GM23338 (cell line): ENCODE data around the gene ASPHD2. TPM values are rescaled to one million over a fixed set of nuclear protein-coding genes. Genes with fewer than 3 reads are reported as not detected.

ENCODE experiments used
- ATAC-seq: fragments of 200-7000 bp; cut with Tn5 transposase; 3 replicates; pipeline ENCODE4 v1.9.1; 2020
- DNase-seq: peaks from one replicate; pipeline ENCODE4 v3.0.0-alpha.2; 2015; ENCODE audit warnings: low spot score
- H2AFZ ChIP-seq: fragments of 200-600 bp; sonication (generic); 2 replicates; pipeline ENCODE4 v1.8.0; 2016; ENCODE audit warnings: antibody characterized with exemption, mild to moderate bottlenecking, moderate library complexity
- H3F3A ChIP-seq: fragments of 200-600 bp; sonication (generic); replicated peaks from 2 replicates; pipeline ENCODE4 v1.8.0; 2017; ENCODE audit warnings: antibody characterized with exemption, mixed run types, low read depth
- H3K27ac ChIP-seq: fragments of 200-600 bp; sonication (generic); 2 replicates; pipeline ENCODE4 v1.6.1; 2016; ENCODE audit warnings: low read depth
- H3K27me3 ChIP-seq: fragments of 200-600 bp; sonication (generic); 2 replicates; pipeline ENCODE4 v1.8.0; 2016; ENCODE audit warnings: mild to moderate bottlenecking, mixed run types, moderate library complexity; ENCODE audit not compliant: insufficient read depth
- H3K36me3 ChIP-seq: fragments of 200-600 bp; sonication (generic); 2 replicates; pipeline ENCODE4 v1.8.0; 2016; ENCODE audit warnings: mild to moderate bottlenecking; ENCODE audit not compliant: insufficient read depth
- H3K4me1 ChIP-seq: fragments of 200-600 bp; sonication (generic); 2 replicates; pipeline ENCODE4 v1.8.0; 2016; ENCODE audit warnings: mild to moderate bottlenecking, moderate library complexity; ENCODE audit not compliant: insufficient read depth
- H3K4me2 ChIP-seq: fragments of 200-600 bp; sonication (generic); 2 replicates; pipeline ENCODE4 v1.7.1; 2017; ENCODE audit warnings: mixed run types
- H3K4me3 ChIP-seq: fragments of 200-600 bp; sonication (generic); 2 replicates; pipeline ENCODE4 v1.6.1; 2016; ENCODE audit warnings: mixed run types
- H3K79me2 ChIP-seq: fragments of 200-600 bp; sonication (generic); replicated peaks from 2 replicates; pipeline ENCODE4 v1.8.0; 2017; ENCODE audit warnings: mild to moderate bottlenecking; ENCODE audit not compliant: insufficient read depth
- H3K9me2 ChIP-seq: fragments of 200-600 bp; sonication (generic); 2 replicates; pipeline ENCODE4 v1.8.0; 2017; ENCODE audit not compliant: insufficient read depth
- H4K20me1 ChIP-seq: fragments of 200-600 bp; sonication (generic); replicated peaks from 2 replicates; pipeline ENCODE4 v1.8.0; 2017; ENCODE audit warnings: mild to moderate bottlenecking; ENCODE audit not compliant: insufficient read depth
- H3K27ac Mint-ChIP-seq: 2 replicates; pipeline ENCODE4 v1.8.0; 2020; ENCODE audit warnings: inconsistent platforms, mild to moderate bottlenecking, moderate library complexity, mixed read lengths
- H3K27me3 Mint-ChIP-seq: 3 replicates; pipeline ENCODE4 v1.8.0; 2022; ENCODE audit warnings: low read depth, mild to moderate bottlenecking, moderate library complexity, mixed read lengths, inconsistent platforms; ENCODE audit not compliant: insufficient read depth, poor library complexity
- H3K36me3 Mint-ChIP-seq: 3 replicates; pipeline ENCODE4 v1.8.0; 2021; ENCODE audit warnings: low read depth, mild to moderate bottlenecking, inconsistent platforms, moderate library complexity, mixed read lengths
- H3K4me1 Mint-ChIP-seq: 3 replicates; pipeline ENCODE4 v1.8.0; 2020; ENCODE audit warnings: mild to moderate bottlenecking, inconsistent platforms, mixed read lengths
- H3K4me3 Mint-ChIP-seq: 3 replicates; pipeline ENCODE4 v1.8.0; 2021; ENCODE audit warnings: moderate library complexity, mild to moderate bottlenecking, inconsistent platforms, mixed read lengths
- H3K9me3 Mint-ChIP-seq: 3 replicates; pipeline ENCODE4 v1.8.0; 2020; ENCODE audit warnings: moderate library complexity, mild to moderate bottlenecking, inconsistent platforms, mixed read lengths
- CREB1 ChIP-seq: fragments of 250-450 bp; sonication (Bioruptor Pico); IDR thresholded peaks from 2 replicates; pipeline ENCODE4 v1.5.0; 2020; ENCODE audit warnings: low read depth, mild to moderate bottlenecking, moderate library complexity
- EZH2 ChIP-seq: fragments of 200-600 bp; sonication (generic); IDR thresholded peaks from one replicate; pipeline ENCODE4 v1.8.0; 2017; ENCODE audit warnings: antibody characterized with exemption, mild to moderate bottlenecking, low read depth; ENCODE audit not compliant: unreplicated experiment
- EZH2phosphoT487 ChIP-seq: fragments of 200-600 bp; sonication (generic); IDR thresholded peaks from one replicate; pipeline ENCODE4 v1.8.1; 2018; ENCODE audit warnings: antibody characterized with exemption; ENCODE audit not compliant: unreplicated experiment
- JUNB ChIP-seq: IDR thresholded peaks from one replicate; pipeline ENCODE4 v1.6.1; 2016; ENCODE audit warnings: antibody characterized with exemption; ENCODE audit not compliant: unreplicated experiment
- NANOG ChIP-seq: IDR thresholded peaks from 2 replicates; pipeline ENCODE4 v1.6.1; 2016; ENCODE audit warnings: antibody characterized with exemption, borderline replicate concordance
- POLR2AphosphoS5 ChIP-seq: IDR thresholded peaks from 2 replicates; pipeline ENCODE4 v1.6.1; 2016; ENCODE audit warnings: antibody characterized with exemption, low read depth
- polyA plus RNA-seq: library from polyadenylated mRNA; unstranded; fragments of >200 nt; fragmentation: Nextera tagmentation; extraction: Ambion mirVana; gene quantifications from 2 replicates; pipeline ENCODE4 v1.2.1, GENCODE V29; 2016
- total RNA-seq: library from RNA; depleted of rRNA; stranded (reverse); fragments of >200 nt; shearing (Covaris generic); gene quantifications from 2 replicates; pipeline ENCODE4 v1.2.3, GENCODE V29; 2014
- TF ChIP-seq, protein P1 (sequence below), 2 experiments: fragments of 200-600 bp in 1 of 2; sonication (generic) in 1 of 2; conservative IDR thresholded peaks; 2 replicates each; pipeline versions ENCODE4 v1.5.1 to v1.6.1; 2016 to 2017; ENCODE audit warnings: antibody characterized with exemption in 2 of 2, low read depth in 2 of 2, mild to moderate bottlenecking in 2 of 2, moderate library complexity in 1 of 2
- TF ChIP-seq, protein P2 (sequence below): IDR thresholded peaks from 2 replicates; pipeline ENCODE4 v1.6.1; 2016; ENCODE audit warnings: antibody characterized with exemption
- TF ChIP-seq, protein P3 (sequence below): IDR thresholded peaks from one replicate; pipeline ENCODE4 v1.6.1; 2018; ENCODE audit warnings: antibody characterized with exemption; ENCODE audit not compliant: unreplicated experiment

ASPHD2 gene
- total and polyA plus RNA-seq, 2 experiments from 2014 or later = 6.0 to 9.3 TPM

DNA sequence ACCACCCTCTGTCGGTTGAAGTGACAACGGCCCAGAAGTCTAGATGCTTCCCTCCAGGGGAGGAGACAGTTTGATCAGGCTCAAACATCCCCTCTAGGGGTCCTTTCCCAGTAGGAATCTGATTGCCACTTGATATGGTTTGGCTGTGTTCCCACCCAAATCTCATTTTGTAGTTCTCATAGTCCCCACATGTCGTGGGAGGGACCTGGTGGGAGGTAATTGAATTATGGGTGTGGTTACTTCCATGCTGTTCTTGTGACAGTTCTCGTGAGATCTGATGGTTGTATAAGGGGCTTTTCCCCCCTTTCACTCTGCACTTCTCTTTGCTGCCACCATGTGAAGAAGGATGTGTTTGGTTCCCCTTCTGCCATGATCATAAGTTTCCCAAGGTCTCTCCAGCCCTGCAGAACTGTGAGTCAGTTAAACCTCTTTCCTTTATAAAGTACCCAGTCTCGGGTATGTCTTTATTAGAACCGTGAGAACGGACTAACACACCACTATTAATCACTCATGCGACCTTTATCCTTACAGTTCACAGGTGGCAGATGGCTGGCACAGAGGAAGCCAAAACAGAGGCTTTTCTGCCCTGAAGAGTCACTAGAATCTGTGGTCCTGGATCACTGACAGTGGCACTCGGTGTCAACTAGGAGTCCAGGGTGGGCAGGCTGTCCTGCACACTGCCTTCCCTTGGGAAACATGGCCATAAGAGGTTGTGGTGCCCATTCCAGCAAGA lies 21.6 kb downstream of the ASPHD2 start:
- Mint-ChIP-seq H3K4me1 (0 out of 3 replicates have a peak, but pooled peaks cover 2% of the 10 kb centered on the region), H3K9me3 (no peaks in the 10 kb centered on the region), H3K36me3 (peaks cover 25% of the 10 kb centered on the region), H3K27me3 (peaks cover 11% of the 10 kb centered on the region), H3K27ac (no peak overlapping the region), H3K4me3 (no peak overlapping the region)
- DNase-seq (no peak), ATAC-seq (no peak)
- H2AFZ ChIP-seq = no peak overlapping the region
- H4K20me1 ChIP-seq = no peaks in the 10 kb centered on the region; the same call in 1 of the 2 replicates
- no peaks in the 10 kb centered on the region for H3K27me3 ChIP-seq
- no peaks in the 10 kb centered on the region for H3K79me2 ChIP-seq
- H3K9me2 ChIP-seq = no peaks in the 10 kb centered on the region
- TF ChIP-seq, protein P1, sequence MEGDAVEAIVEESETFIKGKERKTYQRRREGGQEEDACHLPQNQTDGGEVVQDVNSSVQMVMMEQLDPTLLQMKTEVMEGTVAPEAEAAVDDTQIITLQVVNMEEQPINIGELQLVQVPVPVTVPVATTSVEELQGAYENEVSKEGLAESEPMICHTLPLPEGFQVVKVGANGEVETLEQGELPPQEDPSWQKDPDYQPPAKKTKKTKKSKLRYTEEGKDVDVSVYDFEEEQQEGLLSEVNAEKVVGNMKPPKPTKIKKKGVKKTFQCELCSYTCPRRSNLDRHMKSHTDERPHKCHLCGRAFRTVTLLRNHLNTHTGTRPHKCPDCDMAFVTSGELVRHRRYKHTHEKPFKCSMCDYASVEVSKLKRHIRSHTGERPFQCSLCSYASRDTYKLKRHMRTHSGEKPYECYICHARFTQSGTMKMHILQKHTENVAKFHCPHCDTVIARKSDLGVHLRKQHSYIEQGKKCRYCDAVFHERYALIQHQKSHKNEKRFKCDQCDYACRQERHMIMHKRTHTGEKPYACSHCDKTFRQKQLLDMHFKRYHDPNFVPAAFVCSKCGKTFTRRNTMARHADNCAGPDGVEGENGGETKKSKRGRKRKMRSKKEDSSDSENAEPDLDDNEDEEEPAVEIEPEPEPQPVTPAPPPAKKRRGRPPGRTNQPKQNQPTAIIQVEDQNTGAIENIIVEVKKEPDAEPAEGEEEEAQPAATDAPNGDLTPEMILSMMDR (conservative IDR thresholded peaks at IDR 0.05; ENCODE audit: low read depth in 2 of 2) = 0 out of 4 replicates have a peak, but pooled peaks of 1 of the 2 experiments have one; percentile 5
- no peak for TF ChIP-seq EZH2phosphoT487
- H3K4me2 ChIP-seq = no peak overlapping the region
- H3F3A ChIP-seq = no peaks in the 10 kb centered on the region
- no peaks in the 10 kb centered on the region; the same call in 1 of the 2 replicates for H3K36me3 ChIP-seq
- no peaks in the 10 kb centered on the region for H3K4me1 ChIP-seq
- no peak overlapping the region for H3K4me3 ChIP-seq
- H3K27ac ChIP-seq = no peak overlapping the region

DNA sequence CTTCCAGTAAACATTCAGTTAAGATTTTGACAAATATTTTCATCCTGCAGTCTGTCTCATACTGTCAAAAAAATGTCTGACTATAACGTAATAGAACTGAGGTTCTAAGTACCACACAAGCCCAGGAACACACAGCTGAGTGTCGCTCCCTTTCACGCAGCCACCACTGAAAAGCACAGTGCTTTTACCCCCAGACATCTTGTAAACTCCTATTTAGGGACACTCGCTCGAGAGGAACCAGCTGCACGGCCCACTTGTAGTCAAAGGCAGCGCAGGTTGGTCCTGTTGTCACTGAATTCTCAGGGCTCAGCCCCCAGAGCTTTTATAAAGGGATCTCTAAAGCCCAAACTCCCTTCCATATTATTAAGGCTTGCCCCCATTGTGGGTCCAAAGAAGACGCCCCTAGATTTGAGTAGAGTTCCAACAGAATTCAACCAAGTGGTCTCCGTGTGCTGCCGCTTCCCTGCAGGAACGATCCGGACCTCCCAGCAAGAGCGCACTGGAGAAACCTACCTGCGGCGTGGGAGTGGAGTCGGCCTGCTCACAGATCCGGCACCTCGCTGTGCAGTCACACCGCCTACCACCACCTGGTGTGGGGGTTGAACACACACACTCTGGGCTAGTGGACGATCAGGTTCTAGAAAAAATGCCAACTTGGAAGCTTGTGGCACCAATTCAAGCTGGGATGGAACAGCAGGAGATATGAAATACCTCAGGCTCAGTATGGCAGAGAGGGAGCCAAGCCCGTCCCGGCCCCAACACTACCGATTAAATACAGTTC lies 23.4 kb downstream of the ASPHD2 start:
- no peaks in the 10 kb centered on the region; the same call in none of the 2 replicates for H4K20me1 ChIP-seq
- H3K27ac Mint-ChIP-seq = no peak overlapping the region
- no peaks in the 10 kb centered on the region; the same call in 1 of the 2 replicates for H3K36me3 ChIP-seq
- H3K27me3 Mint-ChIP-seq = peaks cover 7% of the 10 kb centered on the region
- no peaks in the 10 kb centered on the region for H3K9me2 ChIP-seq
- no peak overlapping the region for H3K27ac ChIP-seq
- ATAC-seq (no peak), DNase-seq (no peak)
- no peaks in the 10 kb centered on the region for H3K9me3 Mint-ChIP-seq
- H3K27me3 ChIP-seq = no peaks in the 10 kb centered on the region
- TF ChIP-seq EZH2 = no peak
- H3K79me2 ChIP-seq = no peaks in the 10 kb centered on the region
- H2AFZ ChIP-seq = no peak overlapping the region
- no peaks in the 10 kb centered on the region for H3K4me1 Mint-ChIP-seq
- no peak overlapping the region for H3K4me3 ChIP-seq
- H3K36me3 Mint-ChIP-seq = peaks cover 34% of the 10 kb centered on the region
- H3F3A ChIP-seq = no peaks in the 10 kb centered on the region
- no peak overlapping the region for H3K4me2 ChIP-seq
- no peak overlapping the region for H3K4me3 Mint-ChIP-seq
- H3K4me1 ChIP-seq = no peaks in the 10 kb centered on the region

DNA sequence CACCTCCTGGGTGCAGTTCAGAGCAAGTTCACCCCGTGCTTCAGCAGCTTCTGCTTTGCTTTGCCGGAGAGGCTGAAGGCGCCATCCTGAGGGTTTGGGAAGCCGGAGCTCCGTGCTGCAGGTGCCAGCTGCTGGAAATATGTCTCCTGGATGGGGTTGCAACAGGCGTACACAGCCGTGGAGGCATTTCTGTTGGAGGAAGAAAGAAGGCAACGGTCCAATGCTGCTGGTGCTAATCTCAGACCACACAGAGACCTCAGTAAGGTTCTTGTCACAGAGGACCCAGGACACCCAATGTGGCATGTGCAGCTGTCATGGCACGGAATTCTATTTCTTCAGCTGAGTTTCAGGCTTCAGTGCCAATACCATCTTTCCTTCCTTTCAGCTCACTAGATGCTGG lies 24.2 kb downstream of the ASPHD2 start:
- peaks cover 41% of the 10 kb centered on the region for H3K36me3 Mint-ChIP-seq
- TF ChIP-seq, protein P2, sequence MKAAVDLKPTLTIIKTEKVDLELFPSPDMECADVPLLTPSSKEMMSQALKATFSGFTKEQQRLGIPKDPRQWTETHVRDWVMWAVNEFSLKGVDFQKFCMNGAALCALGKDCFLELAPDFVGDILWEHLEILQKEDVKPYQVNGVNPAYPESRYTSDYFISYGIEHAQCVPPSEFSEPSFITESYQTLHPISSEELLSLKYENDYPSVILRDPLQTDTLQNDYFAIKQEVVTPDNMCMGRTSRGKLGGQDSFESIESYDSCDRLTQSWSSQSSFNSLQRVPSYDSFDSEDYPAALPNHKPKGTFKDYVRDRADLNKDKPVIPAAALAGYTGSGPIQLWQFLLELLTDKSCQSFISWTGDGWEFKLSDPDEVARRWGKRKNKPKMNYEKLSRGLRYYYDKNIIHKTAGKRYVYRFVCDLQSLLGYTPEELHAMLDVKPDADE = no peak
- no peak for TF ChIP-seq JUNB
- TF ChIP-seq POLR2AphosphoS5 = no peak
- no peak for TF ChIP-seq NANOG
- TF ChIP-seq EZH2 = no peak
- TF ChIP-seq CREB1 (CRISPR knock-in tag) = no peak
- TF ChIP-seq, protein P3, sequence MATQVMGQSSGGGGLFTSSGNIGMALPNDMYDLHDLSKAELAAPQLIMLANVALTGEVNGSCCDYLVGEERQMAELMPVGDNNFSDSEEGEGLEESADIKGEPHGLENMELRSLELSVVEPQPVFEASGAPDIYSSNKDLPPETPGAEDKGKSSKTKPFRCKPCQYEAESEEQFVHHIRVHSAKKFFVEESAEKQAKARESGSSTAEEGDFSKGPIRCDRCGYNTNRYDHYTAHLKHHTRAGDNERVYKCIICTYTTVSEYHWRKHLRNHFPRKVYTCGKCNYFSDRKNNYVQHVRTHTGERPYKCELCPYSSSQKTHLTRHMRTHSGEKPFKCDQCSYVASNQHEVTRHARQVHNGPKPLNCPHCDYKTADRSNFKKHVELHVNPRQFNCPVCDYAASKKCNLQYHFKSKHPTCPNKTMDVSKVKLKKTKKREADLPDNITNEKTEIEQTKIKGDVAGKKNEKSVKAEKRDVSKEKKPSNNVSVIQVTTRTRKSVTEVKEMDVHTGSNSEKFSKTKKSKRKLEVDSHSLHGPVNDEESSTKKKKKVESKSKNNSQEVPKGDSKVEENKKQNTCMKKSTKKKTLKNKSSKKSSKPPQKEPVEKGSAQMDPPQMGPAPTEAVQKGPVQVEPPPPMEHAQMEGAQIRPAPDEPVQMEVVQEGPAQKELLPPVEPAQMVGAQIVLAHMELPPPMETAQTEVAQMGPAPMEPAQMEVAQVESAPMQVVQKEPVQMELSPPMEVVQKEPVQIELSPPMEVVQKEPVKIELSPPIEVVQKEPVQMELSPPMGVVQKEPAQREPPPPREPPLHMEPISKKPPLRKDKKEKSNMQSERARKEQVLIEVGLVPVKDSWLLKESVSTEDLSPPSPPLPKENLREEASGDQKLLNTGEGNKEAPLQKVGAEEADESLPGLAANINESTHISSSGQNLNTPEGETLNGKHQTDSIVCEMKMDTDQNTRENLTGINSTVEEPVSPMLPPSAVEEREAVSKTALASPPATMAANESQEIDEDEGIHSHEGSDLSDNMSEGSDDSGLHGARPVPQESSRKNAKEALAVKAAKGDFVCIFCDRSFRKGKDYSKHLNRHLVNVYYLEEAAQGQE = no peak

More for the DNA sequence above, 24.2 kb downstream of the ASPHD2 start:
- no peak overlapping the region for H2AFZ ChIP-seq
- no peaks in the 10 kb centered on the region for H3F3A ChIP-seq
- H4K20me1 ChIP-seq = no peaks in the 10 kb centered on the region; the same call in none of the 2 replicates
- H3K27ac ChIP-seq = no peak overlapping the region
- H3K9me2 ChIP-seq = no peaks in the 10 kb centered on the region
- no peak overlapping the region for H3K27ac Mint-ChIP-seq
- H3K4me2 ChIP-seq = no peak overlapping the region
- H3K36me3 ChIP-seq = no peaks in the 10 kb centered on the region; the same call in 1 of the 2 replicates
- no peak overlapping the region for H3K4me3 ChIP-seq
- no peaks in the 10 kb centered on the region for H3K79me2 ChIP-seq
- H3K4me1 Mint-ChIP-seq = no peaks in the 10 kb centered on the region
- H3K9me3 Mint-ChIP-seq = no peaks in the 10 kb centered on the region
- no peak for DNase-seq
- no peak for ATAC-seq
- H3K4me3 Mint-ChIP-seq = no peak overlapping the region
- H3K27me3 ChIP-seq = no peaks in the 10 kb centered on the region
- H3K27me3 Mint-ChIP-seq = peaks cover 8% of the 10 kb centered on the region
- no peaks in the 10 kb centered on the region for H3K4me1 ChIP-seq
